SK-N-DZ (cell line): ENCODE measurements around the gene MRPL4.
A peak's percentile ranks its signal among the peaks of the same experiment; 100 is the strongest.
"Not testable (repeated sequence)": the region's sequence is repeated elsewhere in the genome, so short reads cannot be mapped to it uniquely, and the experiment has no call there.

ENCODE experiments used
- DNase-seq: peaks from one replicate; pipeline ENCODE4 v3.0.0-alpha.2; 2015; ENCODE audit warnings: low spot score

MRPL4 gene

DNA sequence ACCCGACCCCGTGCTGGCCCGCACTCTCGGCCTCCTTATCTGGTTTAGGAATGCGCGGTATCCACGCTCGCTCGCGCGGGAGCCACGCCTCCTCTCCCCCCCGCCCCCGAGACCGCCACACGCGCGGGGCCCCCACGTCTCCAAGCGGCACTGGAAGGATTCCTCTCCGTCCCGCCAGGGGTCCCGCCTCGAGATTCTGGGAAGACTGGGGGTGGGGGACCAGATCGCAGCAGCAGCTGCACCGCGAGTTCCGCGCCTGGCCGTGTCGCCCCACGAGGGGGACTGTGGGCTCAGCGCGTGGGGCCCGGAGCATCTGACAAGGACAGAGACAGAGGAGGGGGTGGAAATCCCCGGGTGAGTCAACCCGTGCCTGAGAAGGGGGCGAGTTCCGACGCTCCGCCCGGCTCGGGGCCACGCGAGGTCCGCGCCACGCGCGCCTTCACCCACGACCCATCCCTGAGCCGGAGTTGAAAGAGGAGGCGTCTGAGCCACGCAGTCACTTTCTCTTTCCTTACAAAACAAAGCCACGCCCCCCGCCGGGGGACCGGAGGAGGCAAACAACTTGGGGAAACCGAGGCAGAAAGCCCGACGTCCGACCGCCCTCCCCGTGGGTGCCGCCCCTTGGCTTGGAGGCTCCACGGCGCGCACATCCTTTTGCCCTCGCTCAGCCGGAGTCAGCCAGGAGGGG, 21.7 kb upstream of the MRPL4 start:
- DNase-seq, result peak; percentile 61

DNA sequence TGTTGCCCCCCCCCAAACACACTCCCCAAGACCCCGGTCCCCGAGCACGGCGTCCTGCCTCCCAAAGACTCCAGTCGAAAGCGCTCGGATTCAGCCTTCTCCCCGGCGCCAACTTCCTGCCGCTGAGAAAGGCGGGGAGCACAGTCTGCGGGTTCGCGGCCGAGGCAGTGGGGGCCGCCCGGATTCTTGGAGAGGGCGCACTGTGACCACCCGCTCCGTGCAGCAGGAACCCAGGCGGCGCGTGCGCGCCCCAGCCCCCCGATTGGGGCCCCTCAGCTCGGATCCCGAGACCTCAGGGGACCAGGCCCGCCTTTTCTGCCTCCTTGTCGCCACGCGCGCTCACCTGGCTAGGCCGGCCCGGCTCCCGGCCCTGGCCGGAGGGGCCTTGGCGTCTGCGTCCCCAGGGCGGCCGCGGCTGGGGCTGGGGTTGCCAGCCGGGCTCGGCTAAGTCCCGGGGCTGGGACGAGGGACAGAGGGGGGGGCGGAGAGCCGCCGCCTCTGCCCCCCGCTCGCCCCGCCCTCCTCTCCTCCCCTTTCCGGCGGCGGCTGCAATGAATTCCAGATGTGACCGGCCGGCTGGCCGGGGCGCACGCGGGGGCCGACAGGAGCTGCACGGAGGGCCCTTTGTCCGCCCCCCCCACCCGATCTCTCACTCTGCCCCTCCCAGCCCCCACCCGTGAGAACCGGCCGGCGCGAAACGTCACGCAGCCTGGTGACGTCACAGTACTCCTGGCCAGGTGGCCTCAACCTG, 21.0 kb upstream of the MRPL4 start, which contains the start of gene S1PR2:
Gene S1PR2 (minus strand): TSS at position 471 of the 751 bp plus-strand sequence. CDS start 6,426 bp downstream, outside the sequence.
- DNase-seq, result peak; percentile 80

DNA sequence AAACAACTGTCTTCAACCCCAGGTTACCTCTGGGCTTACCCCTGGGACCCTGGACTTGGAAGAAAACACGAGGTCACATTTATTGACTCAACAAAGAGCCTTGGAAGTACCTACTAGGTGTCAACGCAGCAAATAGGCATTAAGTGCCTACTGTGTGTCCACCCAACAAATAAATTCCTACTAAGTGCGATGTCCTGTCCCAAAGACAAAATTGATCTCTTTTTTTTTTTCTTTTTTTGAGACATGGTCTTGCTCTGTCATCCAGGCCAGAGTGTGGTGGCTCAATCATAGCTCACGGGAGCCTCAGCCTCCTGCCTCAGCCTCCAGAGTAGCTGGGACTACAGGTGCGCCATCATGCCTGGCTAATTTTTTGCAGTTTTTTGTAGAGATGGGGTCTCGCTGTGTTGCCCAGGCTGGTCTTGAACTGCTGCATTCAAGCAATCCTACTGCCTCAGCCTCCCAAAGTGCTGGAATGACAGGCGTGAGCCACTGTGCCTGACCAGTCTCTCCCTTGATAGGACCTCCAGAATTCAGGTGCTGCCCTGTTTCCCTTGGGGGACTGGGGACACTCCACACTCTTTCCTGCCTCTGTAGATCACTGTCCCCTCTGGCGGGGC, 20.3 kb upstream of the MRPL4 start:
- no peak for DNase-seq

DNA sequence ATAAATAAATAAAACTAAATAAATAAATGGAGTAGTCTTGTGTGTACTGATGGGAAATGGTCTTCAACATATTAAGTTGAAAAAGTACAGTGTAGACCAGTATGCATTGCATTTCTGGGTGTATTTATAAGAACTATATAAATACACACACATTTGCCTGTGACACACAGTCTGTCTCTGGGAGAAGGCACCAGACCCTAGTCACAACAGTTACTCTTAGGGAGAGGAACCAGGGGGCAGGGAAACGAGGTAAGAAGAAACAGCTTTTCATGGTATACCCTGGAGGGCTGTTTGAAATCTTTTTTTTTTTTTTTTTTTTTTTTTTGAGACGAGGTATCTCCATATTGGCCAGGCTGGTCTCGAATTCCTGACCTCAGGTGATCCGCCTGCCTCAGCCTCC, 18.1 kb upstream of the MRPL4 start:
- DNase-seq, result no peak

DNA sequence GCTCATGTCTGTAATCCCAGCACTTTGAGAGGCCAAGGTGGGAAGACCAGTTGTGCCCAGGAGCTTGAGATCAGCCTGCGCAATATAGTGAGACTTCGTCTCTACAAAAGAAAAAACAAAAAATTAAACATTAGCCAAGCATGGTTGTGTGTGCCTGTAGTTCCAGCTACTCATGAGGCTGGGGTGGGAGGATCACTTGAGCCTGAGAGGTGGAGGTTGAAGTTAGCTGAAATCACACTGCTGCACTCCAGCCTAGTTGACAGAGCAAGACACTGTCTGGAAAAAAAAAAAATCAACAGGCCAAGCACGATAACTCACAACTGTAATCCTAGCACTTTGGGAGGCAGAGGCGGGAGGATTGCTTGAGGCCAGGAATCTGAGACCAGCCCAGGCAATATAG, 17.0 kb upstream of the MRPL4 start:
- DNase-seq, result no peak

DNA sequence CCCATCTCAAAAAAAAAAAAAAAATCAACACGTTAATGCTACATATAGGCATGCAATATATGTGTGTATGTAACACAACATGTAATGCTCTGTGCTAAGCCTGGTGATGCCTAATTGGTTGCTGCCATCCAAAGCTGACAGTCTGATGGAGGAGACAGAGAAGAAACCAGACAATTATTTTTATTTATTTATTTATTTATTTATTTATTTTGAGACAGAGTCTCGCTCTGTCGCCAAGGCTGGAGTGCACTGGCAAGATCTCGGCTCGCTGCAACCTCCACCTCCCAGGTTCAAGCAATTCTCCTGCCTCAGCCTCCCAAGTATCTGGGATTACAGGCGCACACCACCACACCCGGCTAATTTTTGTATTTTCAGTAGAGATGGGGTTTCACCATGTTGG, 16.6 kb upstream of the MRPL4 start:
- DNase-seq, result not testable (repeated sequence)

DNA sequence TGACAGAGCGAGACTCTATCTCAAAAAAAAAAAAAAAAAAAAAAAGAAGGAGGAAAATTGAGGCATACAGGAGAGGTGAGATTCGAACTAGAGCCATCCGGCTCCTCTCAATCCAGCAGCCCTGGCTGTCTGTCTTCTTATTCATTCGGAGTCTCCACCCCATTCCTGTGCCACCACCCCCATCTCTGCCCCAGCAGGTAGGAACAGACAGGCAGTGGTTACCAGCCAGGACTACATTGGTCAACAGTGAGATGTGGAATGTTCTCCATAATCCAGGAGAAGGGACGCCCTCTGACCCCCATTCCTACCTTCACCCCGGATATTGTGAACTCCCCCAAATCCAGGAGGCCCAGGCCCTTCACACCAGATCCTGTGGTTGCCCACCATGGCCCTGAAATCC, 14.3 kb upstream of the MRPL4 start:
- DNase-seq, result no peak

DNA sequence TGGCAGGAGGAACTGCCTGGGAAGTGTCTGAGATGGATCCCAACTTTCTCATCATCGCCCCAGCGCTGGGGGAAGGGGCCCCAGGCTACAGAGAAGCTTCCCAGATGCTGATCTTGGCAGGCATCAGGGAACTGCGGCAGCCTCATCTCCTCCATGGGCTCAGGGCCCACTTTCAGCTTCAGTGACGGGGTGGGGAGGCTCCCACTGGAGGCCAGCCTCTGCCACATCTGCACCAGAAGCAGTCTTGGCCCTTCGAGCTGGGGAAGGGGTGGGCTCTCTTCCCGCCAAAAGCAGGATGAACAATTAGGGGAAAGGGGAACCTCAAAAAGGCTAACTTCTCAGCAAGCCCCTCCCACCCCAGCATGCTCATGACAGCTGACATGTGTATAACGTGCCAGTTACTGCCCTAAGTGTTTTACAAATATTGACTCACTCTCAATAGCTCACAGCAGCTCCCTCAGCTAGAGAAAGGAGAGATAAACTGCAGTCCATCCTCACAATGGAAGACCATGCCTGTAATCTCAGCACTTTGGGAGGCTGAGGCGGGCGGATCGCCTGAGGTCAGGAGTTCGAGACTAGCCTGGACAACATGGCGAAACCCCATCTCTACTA, 13.7 kb upstream of the MRPL4 start:
- no peak for DNase-seq

DNA sequence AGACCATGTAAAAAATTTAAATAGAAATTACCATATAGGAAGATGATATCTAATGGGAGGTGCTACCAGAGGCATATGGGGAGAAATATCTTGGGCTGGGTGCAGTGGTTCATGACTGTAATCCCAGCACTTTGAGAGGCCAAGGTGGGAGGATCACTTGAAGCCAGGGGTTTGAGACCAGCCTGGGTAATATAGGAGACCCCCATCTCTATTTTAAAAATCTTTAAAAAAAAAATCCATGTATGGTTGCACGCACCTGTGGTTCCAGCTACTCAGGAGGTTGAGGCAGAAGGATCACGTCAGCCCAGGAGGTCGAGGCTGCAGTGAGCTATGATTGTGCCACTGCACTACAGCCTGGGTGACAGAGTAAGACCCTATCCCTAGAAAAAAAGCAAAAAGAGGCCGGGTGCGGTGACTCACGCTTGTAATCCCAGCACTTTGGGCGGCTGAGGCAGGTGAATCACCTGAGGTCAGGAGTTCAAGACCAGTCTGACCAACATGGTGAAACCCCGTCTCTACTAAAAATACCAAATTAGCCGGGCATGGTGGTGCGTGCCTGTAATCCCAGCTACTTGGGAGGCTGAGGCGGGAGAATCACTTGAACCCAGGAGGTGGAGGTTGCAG, 10.1 kb upstream of the MRPL4 start:
- not testable (repeated sequence) for DNase-seq

DNA sequence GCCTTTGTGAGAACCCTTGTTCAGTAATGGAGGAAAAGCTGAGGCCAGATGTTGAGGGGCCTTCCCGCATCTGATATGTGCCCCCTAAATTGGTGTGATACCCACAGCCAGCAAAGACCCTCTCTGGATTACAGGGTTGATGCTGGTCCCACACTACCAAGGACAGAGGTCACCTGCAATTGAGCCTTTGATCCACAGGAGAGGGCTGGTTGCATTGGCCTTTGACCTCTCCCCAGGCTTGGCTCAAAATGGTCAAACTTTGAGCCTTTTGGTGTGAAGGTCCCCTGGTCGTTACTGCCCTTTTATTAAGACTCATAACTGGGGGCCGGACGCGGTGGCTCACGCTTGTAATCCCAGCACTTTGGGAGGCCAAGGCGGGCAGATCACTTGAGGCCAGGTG, 8.4 kb upstream of the MRPL4 start:
- no peak for DNase-seq

DNA sequence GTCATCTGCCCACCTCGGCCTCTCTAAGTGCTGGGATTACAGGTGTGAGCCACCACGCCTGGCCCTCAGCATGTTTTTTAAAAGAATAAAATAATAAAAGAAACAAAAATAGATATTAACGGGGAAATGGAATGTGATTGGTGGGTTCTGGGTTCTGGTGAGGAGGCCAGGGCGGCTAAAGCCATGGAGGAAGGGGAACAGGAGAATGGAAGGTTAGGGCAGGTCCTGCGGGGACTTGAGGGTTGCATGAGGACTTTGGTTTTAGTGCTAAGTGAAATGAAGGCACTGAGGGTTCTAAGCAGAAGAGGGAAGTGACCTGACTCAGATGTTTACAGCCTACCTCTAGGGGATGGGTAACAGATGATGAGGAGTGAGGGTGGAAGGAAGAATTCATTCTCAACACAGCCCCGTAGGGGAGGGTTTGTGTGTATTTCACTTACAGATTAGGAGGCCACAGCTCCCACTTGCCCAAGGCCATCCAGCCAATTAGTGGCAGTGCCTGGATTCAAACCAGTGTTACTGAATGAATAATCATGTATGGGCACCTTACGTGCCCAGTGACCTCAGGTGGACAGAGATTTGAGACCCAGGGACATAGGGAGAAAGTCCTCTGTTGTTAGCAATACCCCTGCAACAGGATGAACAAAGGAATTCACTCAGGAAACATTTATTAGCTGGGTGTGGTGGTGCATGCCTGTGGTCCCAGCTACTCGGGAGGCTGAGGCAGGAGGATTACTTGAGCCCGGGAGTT, 6.7 kb upstream of the MRPL4 start:
- DNase-seq, result no peak

DNA sequence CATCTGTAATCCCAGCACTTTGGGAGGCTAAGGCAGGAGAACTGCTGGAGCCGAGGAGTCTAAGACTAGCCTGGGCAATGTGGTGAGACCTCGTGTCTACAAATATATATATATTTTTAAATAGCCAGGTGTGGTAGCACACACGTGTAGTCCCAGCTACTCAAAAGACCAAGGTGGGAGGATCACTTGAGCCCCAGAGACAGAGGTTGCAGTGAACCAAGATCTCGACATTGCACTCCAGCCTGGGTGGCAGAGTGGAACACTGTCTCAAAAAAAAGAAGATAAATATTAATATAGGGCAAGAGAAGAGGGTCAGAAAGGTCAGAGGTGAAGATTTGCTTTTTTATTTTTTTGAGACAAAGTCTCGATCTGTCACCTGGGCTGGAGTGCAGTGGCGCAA, 5.5 kb upstream of the MRPL4 start:
- DNase-seq, result no peak

DNA sequence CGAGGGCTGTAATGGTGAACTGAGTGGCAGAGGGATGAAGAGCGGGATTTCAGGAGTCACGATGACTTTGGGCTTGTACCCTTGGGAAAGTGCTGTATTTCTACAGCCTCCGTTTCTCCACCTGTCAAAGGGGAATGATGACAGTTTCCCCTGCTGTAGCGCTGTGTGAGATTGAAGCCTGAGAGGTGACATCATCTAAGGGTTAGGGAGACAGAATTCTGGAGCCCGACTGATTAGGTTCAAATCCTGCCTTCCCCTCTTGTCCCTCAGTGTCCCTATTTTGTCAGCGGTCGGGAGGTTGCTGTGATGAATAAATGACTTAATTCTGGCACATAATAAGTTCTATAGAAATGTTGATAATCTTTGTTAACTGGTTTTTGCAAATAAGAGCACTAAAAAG, 693 bp downstream of the MRPL4 start:
- no peak for DNase-seq

DNA sequence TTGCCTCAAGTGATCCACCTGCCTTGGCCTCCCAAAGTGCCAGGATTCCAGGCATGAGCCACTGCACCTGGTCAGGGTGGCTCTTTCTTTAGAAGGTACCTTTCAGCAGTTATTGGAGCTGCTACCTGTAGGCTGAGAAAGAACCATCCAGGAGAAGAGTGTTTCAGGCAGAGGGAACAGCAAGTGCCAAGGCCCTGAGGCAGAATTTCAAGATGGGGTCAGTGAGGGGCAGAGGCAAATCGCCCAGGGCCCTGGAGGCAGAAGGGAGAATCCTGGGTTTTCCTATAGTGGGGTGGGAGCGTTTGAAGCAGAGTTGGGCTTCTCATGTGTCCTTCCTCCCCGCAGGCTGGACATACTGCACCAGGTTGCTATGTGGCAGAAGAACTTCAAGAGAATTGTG, 2.2 kb downstream of the MRPL4 start:
- no peak for DNase-seq

DNA sequence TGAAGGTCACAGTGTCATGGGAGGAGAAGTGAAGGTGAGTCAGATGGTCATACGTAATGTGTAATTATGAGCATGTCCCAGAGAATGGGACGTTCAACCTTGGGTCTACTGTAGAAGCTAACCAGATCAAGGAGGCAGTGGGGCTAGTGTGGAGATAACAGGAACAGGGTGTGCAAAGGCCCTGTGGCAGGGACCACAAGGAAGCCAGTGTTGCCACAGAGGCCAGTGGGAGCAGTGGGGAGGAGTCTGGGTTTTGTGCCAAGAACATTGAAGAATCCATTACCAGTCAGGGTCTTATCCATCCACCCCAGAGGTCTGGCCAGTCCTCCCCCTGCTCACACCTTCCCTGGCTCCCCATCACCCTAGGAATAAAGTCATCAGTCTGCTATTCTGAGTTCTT, 3.3 kb downstream of the MRPL4 start:
- no peak for DNase-seq

DNA sequence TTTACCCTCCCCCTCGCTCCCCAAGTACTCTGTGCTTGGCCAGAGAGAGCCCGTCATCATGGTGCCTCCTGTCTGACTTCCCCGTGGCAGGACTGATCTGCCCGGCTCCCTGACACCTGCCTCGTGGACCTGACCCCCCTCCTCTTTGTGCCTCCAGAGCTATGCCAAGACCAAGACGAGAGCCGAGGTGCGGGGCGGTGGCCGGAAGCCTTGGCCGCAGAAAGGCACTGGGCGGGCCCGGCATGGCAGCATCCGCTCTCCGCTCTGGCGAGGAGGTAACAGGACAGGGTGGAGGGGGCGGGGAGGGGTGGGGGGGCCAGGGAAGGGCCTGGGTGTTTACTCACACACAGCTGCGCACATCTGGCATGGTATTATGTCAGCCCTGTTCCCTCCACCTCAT, 4.5 kb downstream of the MRPL4 start:
- DNase-seq, result no peak

DNA sequence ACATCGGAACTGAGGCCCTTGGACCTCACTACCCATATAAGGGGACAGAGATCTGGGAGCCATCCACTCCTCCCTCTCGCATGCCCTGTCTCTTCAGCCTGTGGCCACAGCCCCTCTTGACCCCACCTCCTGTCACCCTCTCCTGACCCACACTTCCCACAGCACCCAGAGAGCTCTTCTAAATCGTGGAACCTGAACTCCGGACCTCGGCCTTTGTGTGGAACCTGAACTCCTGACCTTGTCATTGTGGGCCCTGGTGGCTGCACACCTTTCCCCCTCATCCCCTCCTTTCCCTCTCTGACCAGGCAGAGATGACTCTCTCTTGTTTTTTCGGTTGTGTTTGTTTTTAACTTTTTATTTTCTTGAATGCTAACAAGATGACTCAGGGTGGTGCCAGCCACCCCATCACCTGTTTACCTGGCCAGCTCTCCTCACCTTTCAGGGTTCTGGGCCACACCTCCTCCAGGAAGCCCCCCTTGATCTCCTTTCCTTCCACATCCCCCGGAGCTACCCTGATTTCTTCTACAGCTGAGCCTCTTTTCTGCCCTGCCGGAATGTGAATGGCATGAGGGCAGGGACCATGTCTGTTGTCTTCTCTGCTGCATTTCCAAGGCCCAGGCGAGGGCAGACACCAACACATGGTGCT, 5.1 kb downstream of the MRPL4 start:
- no peak for DNase-seq

DNA sequence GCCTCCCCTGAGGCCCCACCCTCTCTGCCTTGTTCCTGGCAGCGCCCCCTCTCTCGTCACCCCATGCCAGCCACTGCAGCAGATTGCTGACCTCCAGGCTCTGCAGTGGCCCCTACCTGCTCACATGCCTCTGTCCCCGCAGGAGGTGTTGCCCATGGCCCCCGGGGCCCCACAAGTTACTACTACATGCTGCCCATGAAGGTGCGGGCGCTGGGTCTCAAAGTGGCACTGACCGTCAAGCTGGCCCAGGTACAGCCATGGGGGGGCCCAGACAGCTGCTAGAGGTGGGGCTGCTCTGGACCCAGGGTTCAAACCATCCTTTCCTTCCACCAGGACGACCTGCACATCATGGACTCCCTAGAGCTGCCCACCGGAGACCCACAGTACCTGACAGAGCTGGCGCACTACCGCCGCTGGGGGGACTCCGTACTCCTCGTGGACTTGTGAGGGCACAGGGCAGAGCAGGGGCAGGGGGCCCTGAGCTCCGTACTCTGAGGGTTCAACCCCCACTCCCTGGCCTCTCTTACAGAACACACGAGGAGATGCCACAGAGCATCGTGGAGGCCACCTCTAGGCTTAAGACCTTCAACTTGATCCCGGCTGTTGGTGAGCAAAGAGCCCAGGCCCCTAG, 6.2 kb downstream of the MRPL4 start:
- DNase-seq, result no peak

DNA sequence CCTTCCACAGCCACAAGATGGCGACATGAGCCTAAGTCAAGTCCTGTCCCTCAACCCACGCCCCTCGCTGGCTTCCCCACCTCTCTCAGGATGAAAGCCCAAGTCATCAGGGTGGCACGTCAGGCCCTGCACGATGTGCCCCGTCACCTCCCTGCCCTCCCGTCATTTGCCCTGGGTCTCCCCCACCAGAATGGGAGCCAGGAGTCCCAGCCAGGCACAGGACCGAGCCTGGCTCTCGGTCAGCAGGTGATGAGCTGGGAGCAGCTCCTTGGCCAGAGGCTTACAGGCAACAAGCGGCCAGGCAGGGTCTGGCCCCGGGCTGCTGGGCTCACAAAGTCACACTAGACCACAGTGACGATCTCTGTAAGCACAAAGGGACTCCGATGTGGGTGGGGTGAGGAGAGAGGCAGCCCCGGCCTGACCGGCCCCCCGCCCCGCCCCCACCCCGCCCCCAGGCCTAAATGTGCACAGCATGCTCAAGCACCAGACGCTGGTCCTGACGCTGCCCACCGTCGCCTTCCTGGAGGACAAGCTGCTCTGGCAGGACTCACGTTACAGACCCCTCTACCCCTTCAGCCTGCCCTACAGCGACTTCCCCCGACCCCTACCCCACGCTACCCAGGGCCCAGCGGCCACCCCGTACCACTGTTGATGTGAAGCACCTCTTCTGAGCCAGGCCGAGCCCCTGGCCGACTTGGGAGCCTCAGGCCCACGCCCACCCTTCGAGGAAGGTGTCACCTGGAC, 7.3 kb downstream of the MRPL4 start:
- peak; percentile 88 for DNase-seq
